Measurements from ENCODE around the gene MMP15.
"Not testable (repeated sequence)": the region's sequence is repeated elsewhere in the genome, so short reads cannot be mapped to it uniquely, and the experiment has no call there.

MMP15 gene

GRCh38 chr16:58025351-58026138 lies at the start of gene MMP15:
Gene MMP15, plus strand, starts transcription at chr16:58025754. Its CDS starts 597 bp downstream, at chr16:58026351.
- H3K9me3 ChIP-seq (ENCODE audit: insufficient read depth, low read depth, low read length): no peaks in the 10 kb centered on the region
- peak within 1 kb of the TSS; percentile 67; the same call in 1 of the 2 replicates for H3K9ac ChIP-seq (ENCODE audit: low read depth, low read length)
- H3K27ac ChIP-seq (ENCODE audit: low read length): no peak within 1 kb of the TSS
- peak within 1 kb of the TSS; percentile 81 for H3K4me3 ChIP-seq (ENCODE audit: low read length)
- 0 out of 2 replicates have a peak, but pooled peaks cover 4% of the 10 kb centered on the region for H3K36me3 ChIP-seq (ENCODE audit: insufficient read depth, low read depth, low read length)
- peaks cover 31% of the 10 kb centered on the region for H3K4me1 ChIP-seq (ENCODE audit: insufficient read depth, low read length)
- peaks cover 20% of the 10 kb centered on the region; the same call in 1 of the 2 replicates for H3K27me3 ChIP-seq (ENCODE audit: insufficient read depth, low read length)

- H3K27ac ChIP-seq (ENCODE audit: low read length): no peak overlapping the region
- no peaks in the 10 kb centered on the region for H3K27me3 ChIP-seq (ENCODE audit: insufficient read depth, low read length)
- no peaks in the 10 kb centered on the region for H3K36me3 ChIP-seq (ENCODE audit: insufficient read depth, low read depth, low read length)
- no peaks in the 10 kb centered on the region for H3K9me3 ChIP-seq (ENCODE audit: insufficient read depth, low read depth, low read length)
- no peak overlapping the region for H3K9ac ChIP-seq (ENCODE audit: low read depth, low read length)
- no peak overlapping the region for H3K4me3 ChIP-seq (ENCODE audit: low read length)
- H3K4me1 ChIP-seq (ENCODE audit: insufficient read depth, low read length): no peaks in the 10 kb centered on the region
These were observed 49.2 kb upstream of the MMP15 start for GRCh38 chr16:57976331-57976796.

- no peaks in the 10 kb centered on the region for H3K27me3 ChIP-seq (ENCODE audit: insufficient read depth, low read length)
- H3K9ac ChIP-seq (ENCODE audit: low read depth, low read length): no peak overlapping the region
- no peaks in the 10 kb centered on the region for H3K4me1 ChIP-seq (ENCODE audit: insufficient read depth, low read length)
- H3K4me3 ChIP-seq (ENCODE audit: low read length): no peak overlapping the region
- no peaks in the 10 kb centered on the region for H3K36me3 ChIP-seq (ENCODE audit: insufficient read depth, low read depth, low read length)
- no peaks in the 10 kb centered on the region for H3K9me3 ChIP-seq (ENCODE audit: insufficient read depth, low read depth, low read length)
- H3K27ac ChIP-seq (ENCODE audit: low read length): no peak overlapping the region
These were observed 48.0 kb upstream of the MMP15 start for GRCh38 chr16:57977418-57978069.

- H3K9me3 ChIP-seq (ENCODE audit: insufficient read depth, low read depth, low read length); H3K4me1 ChIP-seq (ENCODE audit: insufficient read depth, low read length); H3K4me3 ChIP-seq (ENCODE audit: low read length); H3K9ac ChIP-seq (ENCODE audit: low read depth, low read length); H3K27me3 ChIP-seq (ENCODE audit: insufficient read depth, low read length); H3K36me3 ChIP-seq (ENCODE audit: insufficient read depth, low read depth, low read length); H3K27ac ChIP-seq (ENCODE audit: low read length): not testable (repeated sequence)
These were observed 47.5 kb upstream of the MMP15 start for GRCh38 chr16:57978070-57978465.

GRCh38 chr16:57979006-57979585 lies 46.5 kb upstream of the MMP15 start:
- Histone ChIP-seq H3K27me3 (ENCODE audit: insufficient read depth, low read length) (peaks cover 7% of the 10 kb centered on the region), H3K9ac (ENCODE audit: low read depth, low read length) (no peak overlapping the region), H3K4me3 (ENCODE audit: low read length) (no peak overlapping the region), H3K36me3 (ENCODE audit: insufficient read depth, low read depth, low read length) (no peaks in the 10 kb centered on the region), H3K9me3 (ENCODE audit: insufficient read depth, low read depth, low read length) (no peaks in the 10 kb centered on the region), H3K4me1 (ENCODE audit: insufficient read depth, low read length) (no peaks in the 10 kb centered on the region), H3K27ac (ENCODE audit: low read length) (no peak overlapping the region)

GRCh38 chr16:57981636-57982035 lies 43.9 kb upstream of the MMP15 start:
- no peaks in the 10 kb centered on the region for H3K36me3 ChIP-seq (ENCODE audit: insufficient read depth, low read depth, low read length)
- no peaks in the 10 kb centered on the region for H3K4me1 ChIP-seq (ENCODE audit: insufficient read depth, low read length)
- no peak overlapping the region for H3K27ac ChIP-seq (ENCODE audit: low read length)
- H3K27me3 ChIP-seq (ENCODE audit: insufficient read depth, low read length): peaks cover 31% of the 10 kb centered on the region
- H3K9ac ChIP-seq (ENCODE audit: low read depth, low read length): no peak overlapping the region
- no peak overlapping the region for H3K4me3 ChIP-seq (ENCODE audit: low read length)
- no peaks in the 10 kb centered on the region for H3K9me3 ChIP-seq (ENCODE audit: insufficient read depth, low read depth, low read length)

GRCh38 chr16:57982385-57982784 lies 43.2 kb upstream of the MMP15 start:
- Histone ChIP-seq H3K36me3 (ENCODE audit: insufficient read depth, low read depth, low read length) (no peaks in the 10 kb centered on the region), H3K9ac (ENCODE audit: low read depth, low read length) (no peak overlapping the region), H3K27me3 (ENCODE audit: insufficient read depth, low read length) (peaks cover 39% of the 10 kb centered on the region), H3K4me1 (ENCODE audit: insufficient read depth, low read length) (no peaks in the 10 kb centered on the region), H3K9me3 (ENCODE audit: insufficient read depth, low read depth, low read length) (no peaks in the 10 kb centered on the region), H3K4me3 (ENCODE audit: low read length) (no peak overlapping the region), H3K27ac (ENCODE audit: low read length) (no peak overlapping the region)

- no peak overlapping the region for H3K27ac ChIP-seq (ENCODE audit: low read length)
- peak overlapping the region; percentile 79 for H3K4me3 ChIP-seq (ENCODE audit: low read length)
- H3K4me1 ChIP-seq (ENCODE audit: insufficient read depth, low read length): no peaks in the 10 kb centered on the region
- H3K9me3 ChIP-seq (ENCODE audit: insufficient read depth, low read depth, low read length): no peaks in the 10 kb centered on the region
- H3K27me3 ChIP-seq (ENCODE audit: insufficient read depth, low read length): peaks cover 46% of the 10 kb centered on the region
- H3K36me3 ChIP-seq (ENCODE audit: insufficient read depth, low read depth, low read length): no peaks in the 10 kb centered on the region
- H3K9ac ChIP-seq (ENCODE audit: low read depth, low read length): no peak overlapping the region
These were observed 40.9 kb upstream of the MMP15 start for GRCh38 chr16:57984443-57985203.

GRCh38 chr16:57985204-57986181 lies 40.1 kb upstream of the MMP15 start:
- no peaks in the 10 kb centered on the region for H3K4me1 ChIP-seq (ENCODE audit: insufficient read depth, low read length)
- no peaks in the 10 kb centered on the region for H3K36me3 ChIP-seq (ENCODE audit: insufficient read depth, low read depth, low read length)
- H3K4me3 ChIP-seq (ENCODE audit: low read length): peak overlapping the region; percentile 79
- no peaks in the 10 kb centered on the region for H3K9me3 ChIP-seq (ENCODE audit: insufficient read depth, low read depth, low read length)
- peaks cover 46% of the 10 kb centered on the region for H3K27me3 ChIP-seq (ENCODE audit: insufficient read depth, low read length)
- peak overlapping the region; percentile 39; the same call in 1 of the 2 replicates for H3K9ac ChIP-seq (ENCODE audit: low read depth, low read length)
- H3K27ac ChIP-seq (ENCODE audit: low read length): no peak overlapping the region

- no peaks in the 10 kb centered on the region for H3K9me3 ChIP-seq (ENCODE audit: insufficient read depth, low read depth, low read length)
- peaks cover 46% of the 10 kb centered on the region for H3K27me3 ChIP-seq (ENCODE audit: insufficient read depth, low read length)
- H3K4me1 ChIP-seq (ENCODE audit: insufficient read depth, low read length): no peaks in the 10 kb centered on the region
- peak overlapping the region; percentile 79; the same call in 1 of the 2 replicates for H3K4me3 ChIP-seq (ENCODE audit: low read length)
- no peak overlapping the region for H3K9ac ChIP-seq (ENCODE audit: low read depth, low read length)
- no peak overlapping the region for H3K27ac ChIP-seq (ENCODE audit: low read length)
- H3K36me3 ChIP-seq (ENCODE audit: insufficient read depth, low read depth, low read length): no peaks in the 10 kb centered on the region
These were observed 39.4 kb upstream of the MMP15 start for GRCh38 chr16:57986196-57986595.
